Lung (tissue), 12 donors: ENCODE measurements around the gene ZNF525. TPM values are rescaled to one million over a fixed set of nuclear protein-coding genes. Genes with fewer than 3 reads are reported as not detected.
"Not testable (repeated sequence)": the region's sequence is repeated elsewhere in the genome, so short reads cannot be mapped to it uniquely, and the experiment has no call there.

Source experiments
- ATAC-seq: fragments of 200-7000 bp; cut with Tn5 transposase; one replicate; pipeline ENCODE4 v1.9.1; 2020; ENCODE audit warnings: moderate number of reproducible peaks; ENCODE audit not compliant: insufficient read depth, low FRiP score
- DNase-seq, 3 donors: peaks; one replicate each; pipeline ENCODE4 v3.0.0-alpha.2; 2013 to 2017
- H3K27ac ChIP-seq, 2 donors: one replicate each; pipeline ENCODE4 v1.5.1; 2013; ENCODE audit warnings: mild to moderate bottlenecking in 2 of 2, moderate library complexity in 2 of 2, control low read depth in 1 of 2, inconsistent platforms in 1 of 2, low read depth in 1 of 2, low read length in 1 of 2
- H3K27me3 ChIP-seq, 3 donors: one replicate each; pipeline ENCODE4 v1.5.1; 2013; ENCODE audit warnings: low read length in 2 of 3; ENCODE audit not compliant: control insufficient read depth in 3 of 3, insufficient read depth in 3 of 3
- H3K36me3 ChIP-seq, 4 donors: one replicate each; pipeline ENCODE4 v1.5.1; 2013; ENCODE audit warnings: low read length in 4 of 4, mild to moderate bottlenecking in 1 of 4, moderate library complexity in 1 of 4; ENCODE audit not compliant: control insufficient read depth in 4 of 4, insufficient read depth in 4 of 4
- H3K4me1 ChIP-seq, 5 donors: one replicate each; pipeline ENCODE4 v1.5.1; 2013; ENCODE audit warnings: low read length in 5 of 5, mild to moderate bottlenecking in 2 of 5, moderate library complexity in 1 of 5; ENCODE audit not compliant: control insufficient read depth in 5 of 5, insufficient read depth in 5 of 5
- H3K4me3 ChIP-seq: one replicate; pipeline ENCODE4 v1.5.1; 2013; ENCODE audit warnings: mild to moderate bottlenecking, control low read depth, moderate library complexity
- H3K9ac ChIP-seq, 2 donors: one replicate each; pipeline ENCODE4 v1.5.1; 2013; ENCODE audit warnings: low read length in 2 of 2, control low read depth in 1 of 2; ENCODE audit not compliant: insufficient read depth in 1 of 2
- H3K9me3 ChIP-seq, 4 donors: one replicate each; pipeline ENCODE4 v1.5.1; 2013; ENCODE audit warnings: low read length in 3 of 4, mild to moderate bottlenecking in 1 of 4, moderate library complexity in 1 of 4; ENCODE audit not compliant: control insufficient read depth in 4 of 4, insufficient read depth in 3 of 4
- WGBS, 2 donors: extraction: QIAGEN DNeasy Blood & Tissue Kit; methylation state at CpG; one replicate each; pipeline ENCODE4 v1.1.7; 2013; 5-methylcytosine and 5-hydroxymethylcytosine counted together
- polyA plus RNA-seq, 2 donors: library from polyadenylated mRNA; stranded (reverse); fragments of 200-250 nt; gene quantifications; one replicate each; pipeline ENCODE4 v1.2.1, GENCODE V29; 2013
- total RNA-seq, 2 donors: library from RNA; depleted of rRNA in 1 of 2; stranded (reverse); fragments of >200 nt in 1 of 2; gene quantifications; one replicate each; pipeline ENCODE4 v1.2.1, GENCODE V29; 2014 to 2021
- TF ChIP-seq, protein P1 (sequence below): IDR thresholded peaks from 2 replicates; pipeline ENCODE4 v1.5.1; 2012; ENCODE audit warnings: mild to moderate bottlenecking; ENCODE audit errors: control extremely low read depth, extremely low read depth
- donor health status: control.
- donor health status: control.
- donor health status: Bipolar disorder and iron deficiency.
- donor health status: healthy.
- donor health status: DM: yes; HTN: yes; CAD: no.

Gene ZNF525
- total and polyA plus RNA-seq, 4 donors: 3.2 to 19.7 (median 5.6) TPM

DNA sequence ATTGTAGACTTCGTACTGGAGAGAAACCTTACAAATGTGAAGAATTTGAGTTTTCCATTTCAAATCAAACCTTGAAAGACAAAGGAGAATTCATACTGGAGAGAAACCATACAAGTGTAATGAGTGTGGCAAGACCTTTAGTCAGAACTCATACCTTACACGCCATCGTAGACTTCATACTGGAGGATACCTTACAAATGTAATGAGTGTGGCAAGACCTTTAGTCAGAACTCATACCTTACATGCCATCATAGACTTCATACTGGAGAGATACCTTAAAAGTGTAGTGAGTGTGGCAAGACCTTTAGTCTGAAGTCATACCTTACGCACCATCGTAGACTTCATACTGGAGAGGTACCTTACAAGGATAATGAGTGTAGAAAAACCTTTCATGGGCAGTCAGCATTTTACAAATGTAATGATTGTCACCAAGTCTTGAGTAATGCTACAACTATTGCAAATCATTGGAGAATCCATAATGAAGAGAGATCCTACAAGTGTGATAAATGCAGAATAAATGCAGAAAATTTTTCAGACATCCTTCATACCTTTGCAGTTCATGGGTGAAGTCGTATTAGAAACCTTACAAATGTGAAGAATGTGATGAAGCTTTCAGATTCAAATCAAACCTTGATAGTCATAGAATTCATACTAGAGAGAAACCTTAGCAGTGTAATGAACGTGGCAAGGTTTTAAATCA is 44.1 kb downstream of the ZNF525 start:
- peaks cover 16 to 34% (median 27%) of the 10 kb centered on the region in 4 donors for H3K36me3 ChIP-seq

GRCh38 chr19:53420520-53421315 is 55.2 kb downstream of the ZNF525 start:
- not testable (repeated sequence) for H3K4me1 ChIP-seq, H3K9ac ChIP-seq, H3K4me3 ChIP-seq, H3K36me3 ChIP-seq, H3K27me3 ChIP-seq, ATAC-seq, H3K27ac ChIP-seq, H3K9me3 ChIP-seq
- WGBS, 2 donors: 73 to 87% methylated on average over 11 of the region's 11 CpGs
- DNase-seq: peak in 2 of 3 donors; percentile 24 to 54

More for the DNA sequence above, 44.1 kb downstream of the ZNF525 start:
- Histone ChIP-seq H3K4me1 (no peaks in the 10 kb centered on the region), H3K9me3 (peaks cover 15 to 26% (median 19%) of the 10 kb centered on the region in 4 donors), H3K27ac (no peak overlapping the region), H3K4me3 (no peak overlapping the region), H3K9ac (no peak overlapping the region), H3K27me3 (peaks cover 0 to 2% (median 0%) of the 10 kb centered on the region in 3 donors)
- ATAC-seq: no peak
- 91% methylated on average over 7 of the region's 7 CpGs for WGBS, 2 donors
- DNase-seq: no peak
- TF ChIP-seq, protein P1, sequence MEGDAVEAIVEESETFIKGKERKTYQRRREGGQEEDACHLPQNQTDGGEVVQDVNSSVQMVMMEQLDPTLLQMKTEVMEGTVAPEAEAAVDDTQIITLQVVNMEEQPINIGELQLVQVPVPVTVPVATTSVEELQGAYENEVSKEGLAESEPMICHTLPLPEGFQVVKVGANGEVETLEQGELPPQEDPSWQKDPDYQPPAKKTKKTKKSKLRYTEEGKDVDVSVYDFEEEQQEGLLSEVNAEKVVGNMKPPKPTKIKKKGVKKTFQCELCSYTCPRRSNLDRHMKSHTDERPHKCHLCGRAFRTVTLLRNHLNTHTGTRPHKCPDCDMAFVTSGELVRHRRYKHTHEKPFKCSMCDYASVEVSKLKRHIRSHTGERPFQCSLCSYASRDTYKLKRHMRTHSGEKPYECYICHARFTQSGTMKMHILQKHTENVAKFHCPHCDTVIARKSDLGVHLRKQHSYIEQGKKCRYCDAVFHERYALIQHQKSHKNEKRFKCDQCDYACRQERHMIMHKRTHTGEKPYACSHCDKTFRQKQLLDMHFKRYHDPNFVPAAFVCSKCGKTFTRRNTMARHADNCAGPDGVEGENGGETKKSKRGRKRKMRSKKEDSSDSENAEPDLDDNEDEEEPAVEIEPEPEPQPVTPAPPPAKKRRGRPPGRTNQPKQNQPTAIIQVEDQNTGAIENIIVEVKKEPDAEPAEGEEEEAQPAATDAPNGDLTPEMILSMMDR: no peak

GRCh38 chr19:53422551-53422950 is 57.0 kb downstream of the ZNF525 start:
- WGBS, 2 donors: 86 to 93% methylated on average over 5 of the region's 5 CpGs

GRCh38 chr19:53423074-53423473 is 57.6 kb downstream of the ZNF525 start:
- H3K36me3 ChIP-seq, H3K4me3 ChIP-seq, H3K4me1 ChIP-seq, H3K9ac ChIP-seq, H3K27ac ChIP-seq, H3K9me3 ChIP-seq, H3K27me3 ChIP-seq, DNase-seq, ATAC-seq: not testable (repeated sequence)
- 20 to 37% methylated on average over 11 of the region's 13 CpGs for WGBS, 2 donors

More at GRCh38 chr19:53422551-53422950, 57.0 kb downstream of the ZNF525 start:
- no peaks in the 10 kb centered on the region for H3K9me3 ChIP-seq
- H3K9ac ChIP-seq: no peak overlapping the region
- no peaks in the 10 kb centered on the region for H3K27me3 ChIP-seq
- DNase-seq: no peak
- ATAC-seq: no peak
- TF ChIP-seq, protein P1: no peak
- H3K4me3 ChIP-seq: no peak overlapping the region
- no peaks in the 10 kb centered on the region for H3K36me3 ChIP-seq
- H3K4me1 ChIP-seq: peaks cover 0 to 3% (median 0%) of the 10 kb centered on the region in 5 donors
- no peak overlapping the region for H3K27ac ChIP-seq

GRCh38 chr19:53423680-53424079 is 58.2 kb downstream of the ZNF525 start:
- WGBS, 2 donors: 44 to 57% methylated on average over 8 of the region's 8 CpGs
- H3K9ac ChIP-seq, H3K36me3 ChIP-seq, H3K4me3 ChIP-seq, H3K4me1 ChIP-seq, H3K27ac ChIP-seq, H3K9me3 ChIP-seq, H3K27me3 ChIP-seq, ATAC-seq: not testable (repeated sequence)
- peak; percentile 13 to 46 (median 20) for DNase-seq
